PC-3 (cell line): ENCODE measurements around the gene ANO4.

Source experiments
- EZH2 ChIP-seq: fragments of 300-600 bp; sonication (generic); IDR thresholded peaks from one replicate; pipeline ENCODE4 v1.6.1; 2017; ENCODE audit warnings: antibody characterized with exemption, mild to moderate bottlenecking, low read length; ENCODE audit not compliant: unreplicated experiment
- EZH2phosphoT487 ChIP-seq: fragments of 300-600 bp; sonication (generic); IDR thresholded peaks from 2 replicates; pipeline ENCODE4 v1.6.1; 2018; ENCODE audit warnings: mild to moderate bottlenecking, antibody characterized with exemption, low read length, borderline replicate concordance
- TF ChIP-seq, protein P1 (sequence below): fragments of 300-600 bp; sonication (generic); conservative IDR thresholded peaks from 2 replicates; pipeline ENCODE4 v1.5.1; 2017; ENCODE audit warnings: antibody characterized with exemption, low read depth, mild to moderate bottlenecking, low read length

DNA sequence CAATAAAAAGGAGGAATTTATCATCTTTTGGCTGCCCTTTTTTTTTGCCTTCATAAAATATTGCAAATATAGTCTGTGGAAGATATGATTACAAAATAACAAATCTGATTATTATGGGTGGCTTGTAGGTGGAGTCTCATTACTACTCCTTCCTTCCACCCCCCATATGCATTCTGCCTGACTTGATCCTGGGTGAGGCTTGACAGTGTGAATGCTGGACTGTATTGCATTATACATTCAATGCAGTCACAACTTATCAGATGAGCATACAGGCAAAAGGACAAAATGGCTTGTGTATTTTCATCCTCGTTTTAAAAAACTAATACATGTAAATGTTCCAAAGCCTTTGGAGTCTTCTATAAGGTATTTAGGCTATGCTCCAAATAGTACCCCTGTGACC is 186.3 kb downstream of the ANO4 start:
- TF ChIP-seq, protein P1, sequence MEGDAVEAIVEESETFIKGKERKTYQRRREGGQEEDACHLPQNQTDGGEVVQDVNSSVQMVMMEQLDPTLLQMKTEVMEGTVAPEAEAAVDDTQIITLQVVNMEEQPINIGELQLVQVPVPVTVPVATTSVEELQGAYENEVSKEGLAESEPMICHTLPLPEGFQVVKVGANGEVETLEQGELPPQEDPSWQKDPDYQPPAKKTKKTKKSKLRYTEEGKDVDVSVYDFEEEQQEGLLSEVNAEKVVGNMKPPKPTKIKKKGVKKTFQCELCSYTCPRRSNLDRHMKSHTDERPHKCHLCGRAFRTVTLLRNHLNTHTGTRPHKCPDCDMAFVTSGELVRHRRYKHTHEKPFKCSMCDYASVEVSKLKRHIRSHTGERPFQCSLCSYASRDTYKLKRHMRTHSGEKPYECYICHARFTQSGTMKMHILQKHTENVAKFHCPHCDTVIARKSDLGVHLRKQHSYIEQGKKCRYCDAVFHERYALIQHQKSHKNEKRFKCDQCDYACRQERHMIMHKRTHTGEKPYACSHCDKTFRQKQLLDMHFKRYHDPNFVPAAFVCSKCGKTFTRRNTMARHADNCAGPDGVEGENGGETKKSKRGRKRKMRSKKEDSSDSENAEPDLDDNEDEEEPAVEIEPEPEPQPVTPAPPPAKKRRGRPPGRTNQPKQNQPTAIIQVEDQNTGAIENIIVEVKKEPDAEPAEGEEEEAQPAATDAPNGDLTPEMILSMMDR: no peak
- TF ChIP-seq EZH2: no peak
- TF ChIP-seq EZH2phosphoT487: no peak
